Fibroblast of the conjunctiva (primary cell): ENCODE data around the gene RAG1.

Source experiments
- DNase-seq: peaks from one replicate; pipeline ENCODE4 v3.0.0-alpha.2; 2010; ENCODE audit warnings: low read depth

RAG1 gene

DNA sequence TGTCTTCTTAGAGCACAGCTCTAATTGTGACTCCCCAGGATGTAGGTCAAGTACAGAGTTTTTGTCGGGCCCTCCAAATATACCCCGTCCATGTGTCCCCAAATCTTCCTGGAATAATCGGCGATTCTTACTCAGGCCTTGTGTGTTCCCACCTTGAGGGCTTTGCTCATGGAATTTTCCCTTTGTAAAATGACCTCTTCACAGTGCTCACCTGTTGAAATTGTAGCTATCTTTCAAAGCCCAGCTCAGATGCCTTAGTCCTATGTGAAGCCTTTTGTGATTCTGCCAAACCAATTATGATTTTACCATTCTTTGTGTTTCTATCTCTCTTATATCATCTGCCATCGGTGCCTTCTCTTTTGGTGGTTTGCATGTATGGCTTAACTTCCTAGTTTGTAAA lies 60.3 kb downstream of the RAG1 start:
- DNase-seq = no peak

DNA sequence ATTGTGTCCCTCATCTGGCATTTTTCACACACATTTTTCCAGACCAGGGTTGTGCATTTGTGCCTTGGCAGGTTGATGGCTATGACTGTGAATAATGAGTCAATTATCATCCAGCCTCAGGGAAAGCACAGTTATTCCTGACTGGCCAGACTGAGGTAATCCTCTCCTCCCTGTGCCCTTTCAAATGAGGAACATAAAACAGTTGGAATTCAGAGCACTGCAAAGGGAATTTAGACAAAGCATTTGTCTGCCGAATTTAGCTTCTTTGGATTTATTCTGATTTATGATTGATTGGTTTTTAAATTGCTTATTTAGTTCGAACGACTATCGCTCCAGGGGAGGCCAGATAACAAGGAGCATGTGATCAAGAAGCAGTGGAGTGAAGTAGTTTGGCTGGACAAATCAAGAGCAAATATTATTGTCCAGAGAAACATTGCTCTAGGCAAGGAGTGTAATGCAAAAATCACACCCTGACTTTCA lies 61.0 kb downstream of the RAG1 start:
- no peak for DNase-seq
